ENCODE results near the gene ATP9B. TPM values are rescaled to one million over a fixed set of nuclear protein-coding genes. Genes with fewer than 3 reads are reported as not detected.

Gene ATP9B
- total RNA-seq, 1 experiment from 2014 or later = 17.8 TPM

DNA sequence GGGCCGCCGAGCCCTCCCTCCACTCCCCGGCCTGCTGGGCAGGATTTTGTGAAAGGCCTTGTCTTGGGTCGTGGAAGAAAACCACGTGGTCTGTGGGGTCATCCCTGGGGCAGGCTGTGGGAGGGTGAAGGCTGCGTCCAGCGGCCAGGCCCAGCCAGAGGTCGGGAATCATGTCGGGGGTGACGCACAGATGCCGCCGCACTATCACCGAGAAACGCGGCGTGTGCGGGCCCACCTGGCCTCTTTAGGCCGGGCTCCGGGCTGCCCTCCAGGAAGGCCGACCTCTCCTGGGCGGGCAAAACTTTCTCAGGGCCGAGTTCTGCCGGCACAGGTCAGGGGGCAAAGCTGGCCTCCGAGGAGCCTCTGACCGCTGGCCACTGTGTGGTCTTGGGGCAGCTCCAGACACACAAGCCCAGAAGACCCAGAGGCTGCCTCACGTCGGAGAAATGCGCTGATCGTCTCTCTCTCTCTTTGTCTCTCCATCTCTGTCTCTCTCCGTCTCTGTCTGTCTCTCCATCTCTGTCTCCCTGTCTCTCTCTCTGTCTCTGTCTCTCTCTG, 354.9 kb downstream of the ATP9B start (continued):
- TF ChIP-seq EZH2phosphoT487 (IDR thresholded peaks at IDR 0.05; ENCODE audit: borderline replicate concordance) = no peak
- no peak for TF ChIP-seq SRF (IDR thresholded peaks at IDR 0.05; ENCODE audit: low read depth)
- TF ChIP-seq POLR2A (IDR thresholded peaks at IDR 0.05; ENCODE audit: borderline replicate concordance, extremely low read depth, insufficient read depth, insufficient read length) = no peak
- TF ChIP-seq, protein P1, sequence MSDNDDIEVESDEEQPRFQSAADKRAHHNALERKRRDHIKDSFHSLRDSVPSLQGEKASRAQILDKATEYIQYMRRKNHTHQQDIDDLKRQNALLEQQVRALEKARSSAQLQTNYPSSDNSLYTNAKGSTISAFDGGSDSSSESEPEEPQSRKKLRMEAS (IDR thresholded peaks at IDR 0.05) = no peak
- no peak for TF ChIP-seq ATF3 (IDR thresholded peaks at IDR 0.05)
- TF ChIP-seq ZBTB33 (IDR thresholded peaks at IDR 0.05; ENCODE audit: extremely low read depth, insufficient replicate concordance, low read length) = no peak
- no peak for TF ChIP-seq POLR2AphosphoS5 (IDR thresholded peaks at IDR 0.05; ENCODE audit: low read depth, low read length)
- no peak for TF ChIP-seq RAD21 (IDR thresholded peaks at IDR 0.05; ENCODE audit: low read depth)

DNA sequence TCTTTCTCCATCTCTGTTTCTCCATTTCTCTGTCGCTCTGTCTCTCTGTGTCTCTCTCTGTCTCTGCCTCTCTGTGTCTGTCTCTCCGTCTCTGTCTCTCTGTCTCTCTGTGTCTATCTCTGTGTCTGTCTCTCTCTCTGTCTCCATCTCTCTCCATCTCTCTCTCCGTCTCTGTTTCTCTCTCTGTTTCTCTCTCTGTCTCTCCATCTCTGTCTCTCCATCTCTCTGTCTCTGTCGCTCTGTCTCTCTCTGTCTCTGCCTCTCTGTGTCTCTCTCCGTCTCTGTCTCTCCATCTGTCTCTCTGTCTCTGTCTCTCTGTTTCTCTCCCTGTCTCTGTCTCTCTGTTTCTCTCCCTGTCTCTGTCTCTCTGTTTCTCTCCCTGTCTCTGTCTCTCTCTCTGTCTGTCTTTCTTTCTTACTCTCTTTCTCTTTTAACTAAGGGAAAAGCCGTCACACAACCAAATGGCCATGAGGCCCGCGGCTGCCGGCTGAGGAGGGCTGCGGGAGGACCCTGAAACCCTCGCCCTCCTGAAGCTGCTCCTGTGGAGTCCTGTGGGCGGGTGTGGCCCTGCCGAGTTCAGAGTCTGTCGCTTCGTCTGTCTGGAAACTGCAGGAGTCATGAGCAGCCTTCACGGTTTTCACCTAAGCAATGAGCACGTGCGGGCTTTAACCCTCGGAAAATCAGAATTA, 355.8 kb downstream of the ATP9B start:
- Histone ChIP-seq H3K9me2 (ENCODE audit: insufficient read depth) (no peaks in the 10 kb centered on the region), H3K27ac (ENCODE audit: low read depth, low read length) (no peak overlapping the region), H3K4me1 (ENCODE audit: control insufficient read depth in 1 of 2, insufficient read depth in 2 of 2, low read length in 2 of 2) (no peaks in the 10 kb centered on the region), H3K4me2 (ENCODE audit: low read length) (no peak overlapping the region), H3K36me3 (ENCODE audit: control insufficient read depth in 1 of 2, insufficient read depth in 2 of 2, low read length in 2 of 2) (no peaks in the 10 kb centered on the region; a peak in 1 of 4 replicates), H4K20me1 (ENCODE audit: insufficient read depth) (no peaks in the 10 kb centered on the region), H3K9ac (ENCODE audit: low read length) (no peak overlapping the region), H2AFZ (ENCODE audit: low read depth, low read length, poor library complexity, severe bottlenecking) (no peak overlapping the region), H3K79me2 (ENCODE audit: insufficient read depth, low read length) (peaks cover 3% of the 10 kb centered on the region; the same call in 1 of the 2 replicates), H3K4me3 (replicated peaks in 1 of 2; ENCODE audit: low read depth in 1 of 2, low read length in 2 of 2) (no peak overlapping the region), H3K9me3 (ENCODE audit: control insufficient read depth in 1 of 2, insufficient read depth in 1 of 2, low read depth in 1 of 2, low read length in 2 of 2) (no peaks in the 10 kb centered on the region), H3K27me3 (ENCODE audit: insufficient read depth, low read length) (no peaks in the 10 kb centered on the region)
- no TSS peak for BruUV-seq (replicated peaks)
- ChIA-PET POLR2A (no interaction called here), RAD21 (ENCODE audit: low non-redundant PET in 1 of 2, low total read pairs in 2 of 2, uncharacterized antibody in 2 of 2, unreplicated experiment in 2 of 2) (no interaction called here), CTCF (no interaction called here)
- intact Hi-C loops (cut with micrococcal nuclease) = no loop called here
- TF ChIP-seq CBX3 (IDR thresholded peaks at IDR 0.05; ENCODE audit: low read depth) = no peak
- DNase-seq (ENCODE audit: low read depth, low spot score) (no peak), ATAC-seq (no peak)

All from HCT116 (cell line).